Liver (tissue), 9 donors: ENCODE results near the gene SOX8. TPM values are rescaled to one million over a fixed set of nuclear protein-coding genes. Genes with fewer than 3 reads are reported as not detected.

Experiments used
- DNase-seq: peaks from one replicate; pipeline ENCODE4 v3.0.0-alpha.2; 2017; ENCODE audit warnings: low spot score
- H3K27ac ChIP-seq, 2 donors: one replicate each; pipeline ENCODE4 v1.7.0; 2013; ENCODE audit warnings: inconsistent platforms in 2 of 2, low read length in 2 of 2, control low read depth in 1 of 2, low read depth in 1 of 2, mild to moderate bottlenecking in 1 of 2
- H3K27me3 ChIP-seq, 4 donors: one replicate each; pipeline versions ENCODE4 v1.6.1 to v1.7.0; 2013; ENCODE audit warnings: low read length in 3 of 4, inconsistent platforms in 1 of 4, mild to moderate bottlenecking in 1 of 4, moderate library complexity in 1 of 4; ENCODE audit not compliant: control insufficient read depth in 4 of 4, insufficient read depth in 4 of 4
- H3K36me3 ChIP-seq, 4 donors: one replicate each; pipeline versions ENCODE4 v1.6.1 to v1.7.0; 2013; ENCODE audit warnings: low read length in 3 of 4, mild to moderate bottlenecking in 3 of 4, low read depth in 1 of 4, moderate library complexity in 1 of 4; ENCODE audit not compliant: control insufficient read depth in 4 of 4, insufficient read depth in 3 of 4
- H3K4me1 ChIP-seq, 4 donors: one replicate each; pipeline versions ENCODE4 v1.6.1 to v1.7.0; 2013; ENCODE audit warnings: low read length in 3 of 4, mild to moderate bottlenecking in 3 of 4, moderate library complexity in 1 of 4; ENCODE audit not compliant: control insufficient read depth in 4 of 4, insufficient read depth in 4 of 4
- H3K4me3 ChIP-seq, 3 donors: one replicate each; pipeline versions ENCODE4 v1.6.1 to v1.7.0; 2013; ENCODE audit warnings: low read length in 3 of 3, control low read depth in 1 of 3, low read depth in 1 of 3, mild to moderate bottlenecking in 1 of 3
- H3K9ac ChIP-seq, 2 donors: one replicate each; pipeline ENCODE4 v1.7.0; 2013; ENCODE audit warnings: low read length in 2 of 2, mild to moderate bottlenecking in 2 of 2, moderate library complexity in 2 of 2, control low read depth in 1 of 2, low read depth in 1 of 2
- H3K9me3 ChIP-seq, 4 donors: one replicate each; pipeline versions ENCODE4 v1.6.1 to v1.7.0; 2013; ENCODE audit warnings: low read length in 3 of 4; ENCODE audit not compliant: control insufficient read depth in 4 of 4
- EGR1 ChIP-seq, 2 donors: IDR thresholded peaks; 2 replicates each; pipeline ENCODE4 v1.6.1; 2016 to 2018; ENCODE audit warnings: antibody characterized with exemption in 2 of 2, low read depth in 2 of 2
- FOXA1 ChIP-seq: IDR thresholded peaks from 2 replicates; pipeline ENCODE4 v1.6.1; 2016; ENCODE audit warnings: antibody characterized with exemption
- FOXA2 ChIP-seq: IDR thresholded peaks from 2 replicates; pipeline ENCODE4 v1.6.1; 2016; ENCODE audit warnings: antibody characterized with exemption
- GABPA ChIP-seq, 2 donors: IDR thresholded peaks in 1 of 2; conservative IDR thresholded peaks in 1 of 2; 2 replicates each; pipeline ENCODE4 v1.6.1; 2016; ENCODE audit warnings: antibody characterized with exemption in 2 of 2, mild to moderate bottlenecking in 1 of 2, moderate library complexity in 1 of 2
- HNF4A ChIP-seq, 2 donors: conservative IDR thresholded peaks; 2 replicates each; pipeline ENCODE4 v1.6.1; 2016; ENCODE audit warnings: antibody characterized with exemption in 2 of 2, mild to moderate bottlenecking in 2 of 2
- HNF4G ChIP-seq: IDR thresholded peaks from 2 replicates; pipeline ENCODE4 v1.6.1; 2016; ENCODE audit warnings: antibody characterized with exemption
- JUND ChIP-seq, 2 donors: IDR thresholded peaks; 2 replicates each; pipeline ENCODE4 v1.6.1; 2016; ENCODE audit warnings: antibody characterized with exemption in 2 of 2
- NR2F2 ChIP-seq: IDR thresholded peaks from 2 replicates; pipeline ENCODE4 v1.6.1; 2016; ENCODE audit warnings: antibody characterized with exemption
- RAD21 ChIP-seq, 2 donors: IDR thresholded peaks; 2 replicates each; pipeline ENCODE4 v1.6.1; 2016; ENCODE audit warnings: antibody characterized with exemption in 2 of 2, mild to moderate bottlenecking in 2 of 2
- RXRA ChIP-seq, 2 donors: IDR thresholded peaks; 2 replicates each; pipeline ENCODE4 v1.6.1; 2017 to 2018; ENCODE audit warnings: antibody characterized with exemption in 2 of 2, mild to moderate bottlenecking in 1 of 2
- SP1 ChIP-seq: IDR thresholded peaks from 2 replicates; pipeline ENCODE4 v1.6.1; 2018; ENCODE audit warnings: antibody characterized with exemption, mild to moderate bottlenecking
- WGBS: extraction: QIAGEN DNeasy Blood & Tissue Kit; methylation state at CpG from one replicate; pipeline ENCODE4 v1.1.7; 2013; 5-methylcytosine and 5-hydroxymethylcytosine counted together
- polyA plus RNA-seq, 2 donors: library from polyadenylated mRNA; stranded (reverse) in 1 of 2; unstranded in 1 of 2; fragments of 200-250 nt in 1 of 2; fragments of >200 nt in 1 of 2; fragmentation: Nextera tagmentation in 1 of 2; extraction: Ambion mirVana in 1 of 2; gene quantifications; one replicate each; pipeline versions ENCODE4 v1.2.1 to v1.2.3, GENCODE V29; 2013 to 2015
- total RNA-seq, 2 donors: library from RNA; depleted of rRNA; stranded (reverse); fragments of >200 nt; gene quantifications; one replicate each; pipeline ENCODE4 v1.2.3, GENCODE V29; 2014
- TF ChIP-seq, protein P1 (sequence below): IDR thresholded peaks from 2 replicates; pipeline ENCODE4 v1.6.1; 2016; ENCODE audit warnings: antibody characterized with exemption
- TF ChIP-seq, protein P2 (sequence below): IDR thresholded peaks from 2 replicates; pipeline ENCODE4 v1.6.1; 2016; ENCODE audit warnings: antibody characterized with exemption
- TF ChIP-seq, protein P3 (sequence below): IDR thresholded peaks from 2 replicates; pipeline ENCODE4 v1.6.1; 2016; ENCODE audit warnings: antibody characterized with exemption
- TF ChIP-seq, protein P4 (sequence below): fragments of 150-350 bp; IDR thresholded peaks from 2 replicates; pipeline ENCODE4 v1.5.1; 2017; ENCODE audit warnings: improper control_type of control experiment, low read depth, low read length; ENCODE audit not compliant: missing input control
- donor health status: healthy.
- donor health status: healthy.
- donor health status: healthy.
- donor health status: healthy.
- donor health status: healthy.

SOX8 gene
- total and polyA plus RNA-seq, 4 donors: 0.05 to 0.33 (median 0.17) TPM; not detected in 1

DNA sequence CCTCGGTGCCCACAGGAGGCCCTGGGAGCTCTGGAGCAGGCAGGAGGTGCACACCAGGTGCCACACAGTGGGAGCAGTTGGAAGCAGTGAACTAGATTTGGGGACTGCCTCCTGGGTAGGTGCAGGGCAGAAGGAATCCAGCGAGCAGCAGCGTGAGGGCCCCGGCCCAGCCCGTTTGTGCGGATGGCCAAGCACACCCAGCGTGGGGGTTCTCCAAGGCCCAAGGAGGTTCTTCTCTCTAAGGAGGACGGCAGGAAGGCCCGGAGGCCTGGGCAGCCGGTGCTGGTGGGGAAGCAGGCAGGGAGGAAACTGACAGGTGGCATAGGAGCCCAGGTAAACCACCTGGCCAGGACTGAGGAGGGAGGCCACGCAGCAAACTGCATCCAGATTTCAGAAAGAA lies 17.0 kb downstream of the SOX8 start:
- 81% methylated on average over 11 of the region's 11 CpGs for WGBS
- TF ChIP-seq, protein P1, sequence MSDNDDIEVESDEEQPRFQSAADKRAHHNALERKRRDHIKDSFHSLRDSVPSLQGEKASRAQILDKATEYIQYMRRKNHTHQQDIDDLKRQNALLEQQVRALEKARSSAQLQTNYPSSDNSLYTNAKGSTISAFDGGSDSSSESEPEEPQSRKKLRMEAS: no peak
- TF ChIP-seq RXRA (IDR thresholded peaks at IDR 0.05): no peak
- no peak for TF ChIP-seq EGR1 (IDR thresholded peaks at IDR 0.05; ENCODE audit: low read depth in 2 of 2)
- TF ChIP-seq HNF4A (conservative IDR thresholded peaks at IDR 0.05): no peak
- TF ChIP-seq, protein P2, sequence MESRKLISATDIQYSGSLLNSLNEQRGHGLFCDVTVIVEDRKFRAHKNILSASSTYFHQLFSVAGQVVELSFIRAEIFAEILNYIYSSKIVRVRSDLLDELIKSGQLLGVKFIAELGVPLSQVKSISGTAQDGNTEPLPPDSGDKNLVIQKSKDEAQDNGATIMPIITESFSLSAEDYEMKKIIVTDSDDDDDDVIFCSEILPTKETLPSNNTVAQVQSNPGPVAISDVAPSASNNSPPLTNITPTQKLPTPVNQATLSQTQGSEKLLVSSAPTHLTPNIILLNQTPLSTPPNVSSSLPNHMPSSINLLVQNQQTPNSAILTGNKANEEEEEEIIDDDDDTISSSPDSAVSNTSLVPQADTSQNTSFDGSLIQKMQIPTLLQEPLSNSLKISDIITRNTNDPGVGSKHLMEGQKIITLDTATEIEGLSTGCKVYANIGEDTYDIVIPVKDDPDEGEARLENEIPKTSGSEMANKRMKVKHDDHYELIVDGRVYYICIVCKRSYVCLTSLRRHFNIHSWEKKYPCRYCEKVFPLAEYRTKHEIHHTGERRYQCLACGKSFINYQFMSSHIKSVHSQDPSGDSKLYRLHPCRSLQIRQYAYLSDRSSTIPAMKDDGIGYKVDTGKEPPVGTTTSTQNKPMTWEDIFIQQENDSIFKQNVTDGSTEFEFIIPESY: no peak
- no peak for TF ChIP-seq NR2F2
- TF ChIP-seq RAD21 (IDR thresholded peaks at IDR 0.05): no peak
- no peak for TF ChIP-seq SP1
- no peak for TF ChIP-seq FOXA2
- TF ChIP-seq, protein P3, sequence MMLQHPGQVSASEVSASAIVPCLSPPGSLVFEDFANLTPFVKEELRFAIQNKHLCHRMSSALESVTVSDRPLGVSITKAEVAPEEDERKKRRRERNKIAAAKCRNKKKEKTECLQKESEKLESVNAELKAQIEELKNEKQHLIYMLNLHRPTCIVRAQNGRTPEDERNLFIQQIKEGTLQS: no peak
- TF ChIP-seq, protein P4, sequence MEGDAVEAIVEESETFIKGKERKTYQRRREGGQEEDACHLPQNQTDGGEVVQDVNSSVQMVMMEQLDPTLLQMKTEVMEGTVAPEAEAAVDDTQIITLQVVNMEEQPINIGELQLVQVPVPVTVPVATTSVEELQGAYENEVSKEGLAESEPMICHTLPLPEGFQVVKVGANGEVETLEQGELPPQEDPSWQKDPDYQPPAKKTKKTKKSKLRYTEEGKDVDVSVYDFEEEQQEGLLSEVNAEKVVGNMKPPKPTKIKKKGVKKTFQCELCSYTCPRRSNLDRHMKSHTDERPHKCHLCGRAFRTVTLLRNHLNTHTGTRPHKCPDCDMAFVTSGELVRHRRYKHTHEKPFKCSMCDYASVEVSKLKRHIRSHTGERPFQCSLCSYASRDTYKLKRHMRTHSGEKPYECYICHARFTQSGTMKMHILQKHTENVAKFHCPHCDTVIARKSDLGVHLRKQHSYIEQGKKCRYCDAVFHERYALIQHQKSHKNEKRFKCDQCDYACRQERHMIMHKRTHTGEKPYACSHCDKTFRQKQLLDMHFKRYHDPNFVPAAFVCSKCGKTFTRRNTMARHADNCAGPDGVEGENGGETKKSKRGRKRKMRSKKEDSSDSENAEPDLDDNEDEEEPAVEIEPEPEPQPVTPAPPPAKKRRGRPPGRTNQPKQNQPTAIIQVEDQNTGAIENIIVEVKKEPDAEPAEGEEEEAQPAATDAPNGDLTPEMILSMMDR: no peak
- TF ChIP-seq JUND (IDR thresholded peaks at IDR 0.05): no peak
- no peak for TF ChIP-seq FOXA1
- TF ChIP-seq GABPA (IDR thresholded peaks at IDR 0.05 in 1 of 2, conservative IDR thresholded peaks at IDR 0.05 in 1 of 2): no peak
- TF ChIP-seq HNF4G: no peak
- Histone ChIP-seq H3K4me1 (no peaks in the 10 kb centered on the region), H3K36me3 (no peaks in the 10 kb centered on the region), H3K9ac (no peak overlapping the region), H3K4me3 (no peak overlapping the region), H3K27me3 (peaks cover 0 to 2% (median 0%) of the 10 kb centered on the region in 4 donors), H3K9me3 (peaks cover 0 to 10% (median 2%) of the 10 kb centered on the region in 4 donors), H3K27ac (no peak overlapping the region)
- no peak for DNase-seq

DNA sequence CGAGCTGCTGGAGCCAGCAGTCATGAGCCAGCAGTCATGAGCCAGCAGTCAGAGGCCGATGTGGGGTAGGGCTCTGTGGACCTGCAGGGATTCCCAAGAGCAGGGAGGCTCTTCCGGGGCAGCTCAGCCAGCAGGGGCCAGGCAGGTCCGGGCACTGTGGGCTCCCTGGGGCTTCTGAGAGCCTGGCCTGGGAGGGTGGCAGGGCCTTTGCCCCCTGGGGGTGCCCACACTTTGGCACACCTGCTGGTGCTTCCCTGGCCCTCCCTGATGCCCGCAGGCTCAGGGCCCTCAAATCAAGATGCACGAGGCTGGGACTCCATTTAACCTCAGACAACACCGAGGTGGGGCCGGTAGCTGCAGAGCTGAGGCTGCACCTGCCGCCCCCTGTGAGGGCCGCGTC lies 18.1 kb downstream of the SOX8 start:
- H3K4me1 ChIP-seq: no peaks in the 10 kb centered on the region
- DNase-seq: no peak
- H3K4me3 ChIP-seq: no peak overlapping the region
- peaks cover 0 to 8% (median 2%) of the 10 kb centered on the region in 4 donors for H3K9me3 ChIP-seq
- TF ChIP-seq, protein P1: no peak
- TF ChIP-seq RXRA (IDR thresholded peaks at IDR 0.05): no peak
- no peak for TF ChIP-seq GABPA (IDR thresholded peaks at IDR 0.05 in 1 of 2, conservative IDR thresholded peaks at IDR 0.05 in 1 of 2)
- TF ChIP-seq, protein P4: no peak
- TF ChIP-seq SP1: no peak
- no peak for TF ChIP-seq HNF4A (conservative IDR thresholded peaks at IDR 0.05)
- TF ChIP-seq, protein P3: no peak
- H3K36me3 ChIP-seq: no peaks in the 10 kb centered on the region
- H3K27ac ChIP-seq: no peak overlapping the region
- WGBS: 82% methylated on average over 11 of the region's 11 CpGs
- H3K27me3 ChIP-seq: peaks cover 0 to 2% (median 0%) of the 10 kb centered on the region in 4 donors
- no peak overlapping the region for H3K9ac ChIP-seq
